Stomach (tissue), 4 donors: ENCODE measurements around the gene ADAM22.

Source experiments
- EP300 ChIP-seq: sonication (generic); formaldehyde crosslinking; IDR thresholded peaks from one replicate; pipeline ENCODE4 v1.6.1; 2017; ENCODE audit warnings: antibody characterized with exemption
- POLR2A ChIP-seq, 4 donors: fragments of 450-650 bp; IDR thresholded peaks; one replicate each; pipeline ENCODE4 v1.6.1; 2016; ENCODE audit warnings: antibody characterized with exemption in 4 of 4, control low read depth in 2 of 4, mild to moderate bottlenecking in 1 of 4, moderate library complexity in 1 of 4
- POLR2AphosphoS5 ChIP-seq, 3 donors: sonication (generic); formaldehyde crosslinking; IDR thresholded peaks; one replicate each; pipeline ENCODE4 v1.6.1; 2016; ENCODE audit warnings: antibody characterized with exemption in 3 of 3
- TF ChIP-seq, protein P1 (sequence below), 7 experiments: fragments of 450-650 bp in 4 of 7; fragments of 200-600 bp in 3 of 7; sonication (generic) in 3 of 7; IDR thresholded peaks; one replicate each; pipeline ENCODE4 v1.5.1; 2016 to 2019; ENCODE audit warnings: antibody characterized with exemption in 7 of 7, control low read depth in 2 of 7, mild to moderate bottlenecking in 1 of 7

DNA sequence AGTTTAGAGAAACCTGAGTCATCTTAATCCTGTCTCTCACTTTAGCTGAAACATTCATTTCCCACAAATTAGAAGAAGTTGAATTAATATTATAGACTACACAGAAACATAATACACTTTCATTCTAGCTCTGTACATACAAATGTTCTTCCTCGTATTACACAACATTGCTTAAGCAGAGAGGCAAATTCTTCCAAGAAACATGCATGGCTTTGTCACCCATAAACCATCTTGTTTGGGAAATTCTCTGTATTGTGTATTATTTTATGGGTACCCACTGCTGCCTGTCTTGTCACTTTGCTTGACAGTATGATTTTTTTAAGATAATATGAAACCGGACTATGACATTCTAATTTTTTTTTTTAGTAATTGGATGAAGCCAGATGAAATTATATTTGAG lies 181.8 kb downstream of the ADAM22 start:
- TF ChIP-seq POLR2AphosphoS5 (IDR thresholded peaks at IDR 0.05) (no peak), POLR2A (IDR thresholded peaks at IDR 0.05) (no peak), EP300 (no peak)
- TF ChIP-seq, protein P1, sequence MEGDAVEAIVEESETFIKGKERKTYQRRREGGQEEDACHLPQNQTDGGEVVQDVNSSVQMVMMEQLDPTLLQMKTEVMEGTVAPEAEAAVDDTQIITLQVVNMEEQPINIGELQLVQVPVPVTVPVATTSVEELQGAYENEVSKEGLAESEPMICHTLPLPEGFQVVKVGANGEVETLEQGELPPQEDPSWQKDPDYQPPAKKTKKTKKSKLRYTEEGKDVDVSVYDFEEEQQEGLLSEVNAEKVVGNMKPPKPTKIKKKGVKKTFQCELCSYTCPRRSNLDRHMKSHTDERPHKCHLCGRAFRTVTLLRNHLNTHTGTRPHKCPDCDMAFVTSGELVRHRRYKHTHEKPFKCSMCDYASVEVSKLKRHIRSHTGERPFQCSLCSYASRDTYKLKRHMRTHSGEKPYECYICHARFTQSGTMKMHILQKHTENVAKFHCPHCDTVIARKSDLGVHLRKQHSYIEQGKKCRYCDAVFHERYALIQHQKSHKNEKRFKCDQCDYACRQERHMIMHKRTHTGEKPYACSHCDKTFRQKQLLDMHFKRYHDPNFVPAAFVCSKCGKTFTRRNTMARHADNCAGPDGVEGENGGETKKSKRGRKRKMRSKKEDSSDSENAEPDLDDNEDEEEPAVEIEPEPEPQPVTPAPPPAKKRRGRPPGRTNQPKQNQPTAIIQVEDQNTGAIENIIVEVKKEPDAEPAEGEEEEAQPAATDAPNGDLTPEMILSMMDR (IDR thresholded peaks at IDR 0.05) = no peak
